HL-60/S4 treated with phorbol 12-myristate 13-acetate at 8.2 ng/mL for 4 days and 3 days (cell line): Measurements from ENCODE around the gene LRP5.

Experiments
- in situ Hi-C: fragments of 300-500 bp; cut with MboI; formaldehyde crosslinking; loops from 2 replicates; pipeline ENCODE4 v1.15.0; 2022; ENCODE audit warnings: low sequenced_read_pairs

LRP5 gene

GRCh38 chr11:68365943-68366435, 53.6 kb downstream of the LRP5 start:
- in situ Hi-C loops: no loop called here

GRCh38 chr11:68367252-68367651, 54.9 kb downstream of the LRP5 start:
- in situ Hi-C loops: no loop called here

GRCh38 chr11:68369756-68370155, 57.4 kb downstream of the LRP5 start:
- in situ Hi-C loops: no loop called here

- in situ Hi-C loops: no loop called here
These were observed 58.1 kb downstream of the LRP5 start for GRCh38 chr11:68370211-68371111.

GRCh38 chr11:68371171-68372041, 59.0 kb downstream of the LRP5 start:
- in situ Hi-C loops: no loop called here

- in situ Hi-C loops: no loop called here
These were observed 59.7 kb downstream of the LRP5 start for GRCh38 chr11:68372114-68372513.

GRCh38 chr11:68372625-68373024, 60.2 kb downstream of the LRP5 start:
- in situ Hi-C loops: no loop called here

GRCh38 chr11:68373189-68373814, 60.9 kb downstream of the LRP5 start:
- in situ Hi-C loops: no loop called here

- in situ Hi-C loops: no loop called here
These were observed 61.6 kb downstream of the LRP5 start for GRCh38 chr11:68373815-68374501.

- in situ Hi-C loops: no loop called here
These were observed 62.1 kb downstream of the LRP5 start for GRCh38 chr11:68374531-68374930.

GRCh38 chr11:68375337-68375736, 62.9 kb downstream of the LRP5 start:
- in situ Hi-C loops: no loop called here

GRCh38 chr11:68375766-68376165, 63.4 kb downstream of the LRP5 start:
- in situ Hi-C loops: no loop called here

GRCh38 chr11:68377389-68377795, 65.0 kb downstream of the LRP5 start:
- in situ Hi-C loops: no loop called here

GRCh38 chr11:68379206-68379605, 66.8 kb downstream of the LRP5 start:
- in situ Hi-C loops: no loop called here

- in situ Hi-C loops: no loop called here
These were observed 68.6 kb downstream of the LRP5 start for GRCh38 chr11:68380786-68381622.

- in situ Hi-C loops: no loop called here
These were observed 69.3 kb downstream of the LRP5 start for GRCh38 chr11:68381716-68382115.

GRCh38 chr11:68382358-68382998, 70.1 kb downstream of the LRP5 start:
- in situ Hi-C loops: no loop called here

GRCh38 chr11:68383976-68384501, 71.6 kb downstream of the LRP5 start:
- in situ Hi-C loops: no loop called here

- in situ Hi-C loops: no loop called here
These were observed 72.2 kb downstream of the LRP5 start for GRCh38 chr11:68384530-68385081.
